Measurements from ENCODE around the gene HOXA13. TPM values are rescaled to one million over a fixed set of nuclear protein-coding genes. Genes with fewer than 3 reads are reported as not detected.

Gene HOXA13
- total RNA-seq, 2 experiments from 2014 or later, result 0.32 to 0.54 TPM

DNA sequence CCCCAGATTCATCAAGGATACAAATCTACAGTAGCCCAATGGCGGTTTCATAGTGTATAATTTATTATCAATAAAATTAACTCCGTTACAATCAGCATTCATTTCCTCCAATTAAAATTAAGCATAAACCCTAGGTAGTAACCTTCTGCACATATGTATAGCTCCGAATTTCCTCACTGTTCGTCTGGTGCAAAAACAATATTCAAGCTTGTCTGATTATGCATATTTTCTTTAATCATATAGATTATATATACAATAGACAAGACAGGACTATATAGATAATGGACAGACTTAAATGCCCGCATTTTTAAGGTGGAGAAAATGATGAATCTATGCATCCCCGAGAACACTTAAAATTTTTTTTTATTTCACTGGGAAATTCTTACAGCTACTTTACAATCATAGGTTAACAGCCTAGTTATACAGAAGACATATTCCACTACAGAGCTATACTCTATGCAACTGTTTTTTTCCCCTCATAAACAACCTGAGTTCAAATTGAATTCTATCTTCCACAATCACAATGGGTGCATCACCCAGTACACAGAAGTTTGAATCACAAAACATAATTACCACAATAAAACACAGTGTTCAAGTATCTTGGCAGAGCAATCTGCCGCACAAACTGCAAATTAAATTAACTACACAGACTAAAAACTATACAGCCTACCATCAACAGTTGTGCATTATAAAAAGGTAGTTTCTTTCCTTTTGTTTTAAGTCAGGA is 37.2 kb downstream of the HOXA13 start:
- H3K79me2 ChIP-seq (ENCODE audit: insufficient read depth, low read depth, low read length), result no peaks in the 10 kb centered on the region
- TF ChIP-seq CTCF (conservative IDR thresholded peaks at IDR 0.05; ENCODE audit: low read length), result no peak
- TF ChIP-seq EZH2phosphoT487 (IDR thresholded peaks at IDR 0.05; ENCODE audit: borderline replicate concordance, low read depth, low read length), result no peak
- H3K4me1 ChIP-seq (ENCODE audit: insufficient read depth, low read length, poor library complexity, severe bottlenecking), result peaks cover 6% of the 10 kb centered on the region
- intact Hi-C loops (cut with micrococcal nuclease; ENCODE audit: unreplicated experiment), result loop anchor here (5.0 kb wide), 2 partner anchors 495 to 660 kb away; no protein-coding TSS in a partner anchor
- no peak overlapping the region for H3K4me2 ChIP-seq (ENCODE audit: low read length)
- H3K9me2 ChIP-seq (ENCODE audit: insufficient read depth, low read length), result no peaks in the 10 kb centered on the region
- POLR2A ChIA-PET, result interaction anchor here (1.0 to 1.3 kb wide), 2 partner anchors 13 to 424 kb away, joined by 4 read pairs; no protein-coding TSS in a partner anchor
- H3K27ac ChIP-seq (ENCODE audit: low read depth, low read length, poor library complexity, severe bottlenecking), result no peak overlapping the region
- H2AFZ ChIP-seq (ENCODE audit: low read length), result no peak overlapping the region
- DNase-seq (ENCODE audit: low spot score), result no peak
- no peak overlapping the region for H3K4me3 ChIP-seq (ENCODE audit: low read depth, low read length, poor library complexity, severe bottlenecking)
- no peaks in the 10 kb centered on the region for H3K9me3 ChIP-seq (ENCODE audit: low read length)
- no peaks in the 10 kb centered on the region for H4K20me1 ChIP-seq (ENCODE audit: insufficient read depth, low read length)
- H3K36me3 ChIP-seq (ENCODE audit: insufficient read depth, low read length), result no peaks in the 10 kb centered on the region
- CTCF ChIA-PET (ENCODE audit: unreplicated experiment), result no interaction called here
- BruUV-seq (replicated peaks), result no TSS peak

DNA sequence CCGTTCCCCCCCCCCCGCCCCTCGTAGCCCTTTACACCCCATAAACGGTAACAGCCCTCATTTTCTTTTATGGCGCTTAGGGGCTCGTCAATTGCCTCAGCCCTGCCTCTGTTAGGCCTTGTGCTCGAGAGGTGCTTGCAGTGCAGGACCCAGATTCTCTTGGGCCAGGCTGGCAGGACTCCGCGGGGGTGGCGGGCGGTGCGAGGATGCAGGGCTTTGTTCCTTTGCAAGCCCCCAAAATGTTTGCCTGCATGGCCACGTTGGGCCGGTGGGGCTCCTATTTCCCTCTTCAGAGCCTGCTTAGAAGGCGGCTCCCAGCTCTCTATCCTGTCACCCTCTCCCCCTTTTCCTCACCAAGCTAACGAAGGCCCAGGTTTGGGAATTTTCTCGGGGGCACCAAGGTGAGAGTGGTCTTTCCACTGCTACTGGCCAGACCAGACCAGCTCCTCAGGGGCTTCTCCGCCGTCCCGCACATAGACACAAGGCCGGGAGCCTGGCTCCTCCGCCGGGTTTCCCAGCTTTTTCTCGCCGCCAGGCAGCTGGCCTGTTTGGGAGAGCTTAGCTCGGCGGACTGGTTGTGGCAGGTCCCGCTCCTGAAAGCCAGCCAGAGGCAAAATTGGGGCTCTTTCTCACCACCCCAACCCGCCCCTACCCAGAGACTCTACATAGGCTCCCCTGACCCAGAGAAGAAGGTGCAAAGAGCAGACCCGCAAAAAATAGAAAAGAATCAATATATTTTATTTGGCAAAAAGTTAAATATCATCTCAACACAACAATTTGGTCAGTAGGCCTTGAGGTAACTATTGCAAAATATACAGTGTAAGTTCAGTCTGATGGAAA is 38.0 kb downstream of the HOXA13 start:
- no peaks in the 10 kb centered on the region for H4K20me1 ChIP-seq (ENCODE audit: insufficient read depth, low read length)
- no peak overlapping the region for H3K4me2 ChIP-seq (ENCODE audit: low read length)
- ChIA-PET CTCF (ENCODE audit: unreplicated experiment) (interaction anchor here (0.6 to 1.4 kb wide), 2 partner anchors 502 to 1269 kb away, joined by 3 to 4 read pairs; no protein-coding TSS in a partner anchor), POLR2A (interaction anchor here (0.5 to 1.3 kb wide), 3 partner anchors 12 to 423 kb away, joined by 3 to 4 read pairs (median 4); no protein-coding TSS in a partner anchor)
- H3K36me3 ChIP-seq (ENCODE audit: insufficient read depth, low read length), result no peaks in the 10 kb centered on the region
- no peak for TF ChIP-seq EZH2phosphoT487 (IDR thresholded peaks at IDR 0.05; ENCODE audit: borderline replicate concordance, low read depth, low read length)
- TF ChIP-seq CTCF (conservative IDR thresholded peaks at IDR 0.05; ENCODE audit: low read length), result no peak
- H3K4me1 ChIP-seq (ENCODE audit: insufficient read depth, low read length, poor library complexity, severe bottlenecking), result peaks cover 6% of the 10 kb centered on the region
- no peaks in the 10 kb centered on the region for H3K9me3 ChIP-seq (ENCODE audit: low read length)
- no peak overlapping the region for H2AFZ ChIP-seq (ENCODE audit: low read length)
- no TSS peak for BruUV-seq (replicated peaks)
- no peaks in the 10 kb centered on the region for H3K9me2 ChIP-seq (ENCODE audit: insufficient read depth, low read length)
- H3K27ac ChIP-seq (ENCODE audit: low read depth, low read length, poor library complexity, severe bottlenecking), result no peak overlapping the region
- H3K79me2 ChIP-seq (ENCODE audit: insufficient read depth, low read depth, low read length), result no peaks in the 10 kb centered on the region
- H3K4me3 ChIP-seq (ENCODE audit: low read depth, low read length, poor library complexity, severe bottlenecking), result no peak overlapping the region
- intact Hi-C loops (cut with micrococcal nuclease; ENCODE audit: unreplicated experiment), result loop anchor here (1.0 to 5.0 kb wide), 5 partner anchors 309 to 793 kb away; no protein-coding TSS in a partner anchor
- no peak for DNase-seq (ENCODE audit: low spot score)

All from OCI-LY7 (cell line).